WTC11 (cell line): Measurements from ENCODE around the gene PLCG1. TPM values are rescaled to one million over a fixed set of nuclear protein-coding genes. Genes with fewer than 3 reads are reported as not detected.
A peak's percentile ranks its signal among the peaks of the same experiment; 100 is the strongest.

Experiments
- ATAC-seq: fragments of 200-7000 bp; cut with Tn5 transposase; 2 replicates; pipeline ENCODE4 v1.10.0; 2021; ENCODE audit warnings: mild to moderate bottlenecking, moderate library complexity
- Bru-seq: library from RNA; stranded (reverse); fragments of 400-500 nt; gene quantifications from one replicate; lab custom pipeline; 2021; lab: Mats Ljungman, UMichigan
- CTCF ChIA-PET: fragments of 300-600 bp; sonication (Branson Sonifier 250); formaldehyde crosslinking; loops from one replicate; lab custom pipeline; 2021; ENCODE audit warnings: antibody characterized with exemption; lab: Charles Lee
- POLR2A ChIA-PET: fragments of 350-600 bp; sonication (Branson Sonifier 250); formaldehyde crosslinking; loops from one replicate; lab custom pipeline; 2021; ENCODE audit warnings: antibody characterized with exemption; lab: Charles Lee
- DNase-seq: peaks from one replicate; pipeline ENCODE4 v3.0.0; 2021; ENCODE audit warnings: low spot score
- H3K27ac Mint-ChIP-seq: 2 replicates; pipeline ENCODE4 v1.8.0; 2021; ENCODE audit warnings: mixed read lengths
- H3K27me3 Mint-ChIP-seq: 2 replicates; pipeline ENCODE4 v1.8.0; 2021; ENCODE audit warnings: low read depth, mild to moderate bottlenecking, moderate library complexity, mixed read lengths
- H3K36me3 Mint-ChIP-seq: 2 replicates; pipeline ENCODE4 v1.8.0; 2021; ENCODE audit warnings: mixed read lengths
- H3K4me1 Mint-ChIP-seq: 2 replicates; pipeline ENCODE4 v1.8.0; 2022; ENCODE audit warnings: mixed read lengths
- H3K4me3 Mint-ChIP-seq: 2 replicates; pipeline ENCODE4 v1.8.0; 2021; ENCODE audit warnings: mild to moderate bottlenecking, moderate library complexity, mixed read lengths
- H3K9me3 Mint-ChIP-seq: 2 replicates; pipeline ENCODE4 v1.8.0; 2021; ENCODE audit warnings: mixed read lengths
- CBFB ChIP-seq: sonication (generic); formaldehyde crosslinking; IDR thresholded peaks from 2 replicates; pipeline ENCODE4 v1.8.1; 2022; ENCODE audit warnings: mild to moderate bottlenecking, low read depth, missing genetic modification reagents
- CREB1 ChIP-seq: sonication (generic); formaldehyde crosslinking; IDR thresholded peaks from 2 replicates; pipeline ENCODE4 v1.8.0; 2023; ENCODE audit warnings: mild to moderate bottlenecking, missing genetic modification reagents
- ESRRA ChIP-seq: sonication (generic); formaldehyde crosslinking; IDR thresholded peaks from 2 replicates; pipeline ENCODE4 v1.8.1; 2022; ENCODE audit warnings: mild to moderate bottlenecking, missing genetic modification reagents, borderline replicate concordance
- GABPB1 ChIP-seq: sonication (generic); formaldehyde crosslinking; IDR thresholded peaks from 2 replicates; pipeline ENCODE4 v1.8.1; 2023; ENCODE audit warnings: mild to moderate bottlenecking, missing genetic modification reagents
- IRF2 ChIP-seq: sonication (generic); formaldehyde crosslinking; IDR thresholded peaks from 2 replicates; pipeline ENCODE4 v1.8.0; 2022; ENCODE audit warnings: low read depth, missing genetic modification reagents, borderline replicate concordance
- SP1 ChIP-seq: sonication (generic); formaldehyde crosslinking; conservative IDR thresholded peaks from 2 replicates; pipeline ENCODE4 v1.8.1; 2022; ENCODE audit warnings: missing genetic modification reagents
- TEAD4 ChIP-seq: sonication (generic); formaldehyde crosslinking; IDR thresholded peaks from 2 replicates; pipeline ENCODE4 v1.8.0; 2022; ENCODE audit warnings: mild to moderate bottlenecking, missing genetic modification reagents
- TP53 ChIP-seq: sonication (generic); formaldehyde crosslinking; IDR thresholded peaks from 2 replicates; pipeline ENCODE4 v1.8.1; 2023; ENCODE audit warnings: mild to moderate bottlenecking, missing genetic modification reagents
- ZNF416 ChIP-seq: fragments of 250-450 bp; sonication (Bioruptor Pico); IDR thresholded peaks from 2 replicates; pipeline ENCODE4 v1.9.0; 2021; ENCODE audit warnings: mild to moderate bottlenecking, inconsistent platforms
- ZNF671 ChIP-seq: fragments of 250-450 bp; sonication (Bioruptor Pico); IDR thresholded peaks from 2 replicates; pipeline ENCODE4 v1.8.0; 2021; ENCODE audit warnings: mild to moderate bottlenecking
- long read RNA-seq, 3 experiments: library from RNA in 1 of 3; library from capped mRNA in 1 of 3; library from polyadenylated mRNA in 1 of 3; unstranded in 2 of 3; stranded (forward) in 1 of 3; transcript quantifications; one replicate each; pipeline ENCODE4 v2.0.0, GENCODE V29; 2021
- total RNA-seq: library from RNA; stranded (reverse); gene quantifications from 3 replicates; pipeline ENCODE4 v1.2.3, GENCODE V29; 2021
- TF ChIP-seq, protein P1 (sequence below): fragments of 250-450 bp; sonication (Bioruptor Pico); IDR thresholded peaks from 2 replicates; pipeline ENCODE4 v2.1.2; 2022; ENCODE audit warnings: mild to moderate bottlenecking, moderate library complexity
- TF ChIP-seq, protein P2 (sequence below): sonication (generic); formaldehyde crosslinking; IDR thresholded peaks from 2 replicates; pipeline ENCODE4 v1.8.0; 2022; ENCODE audit warnings: missing genetic modification reagents
- TF ChIP-seq, protein P3 (sequence below): fragments of 250-450 bp; sonication (Bioruptor Pico); IDR thresholded peaks from 2 replicates; pipeline ENCODE4 v1.9.0; 2021; ENCODE audit warnings: moderate library complexity, mild to moderate bottlenecking, inconsistent platforms, borderline replicate concordance
- TF ChIP-seq, protein P4 (sequence below): sonication (generic); formaldehyde crosslinking; IDR thresholded peaks from 2 replicates; pipeline ENCODE4 v1.8.1; 2022; ENCODE audit warnings: low read depth, mild to moderate bottlenecking, moderate library complexity, missing genetic modification reagents, borderline replicate concordance
- TF ChIP-seq, protein P5 (sequence below): sonication (generic); formaldehyde crosslinking; IDR thresholded peaks from 2 replicates; pipeline ENCODE4 v1.8.1; 2023; ENCODE audit warnings: mild to moderate bottlenecking, missing genetic modification reagents, borderline replicate concordance
- TF ChIP-seq, protein P6 (sequence below): sonication (generic); formaldehyde crosslinking; conservative IDR thresholded peaks from 2 replicates; pipeline ENCODE4 v1.8.1; 2023; ENCODE audit warnings: mild to moderate bottlenecking, low read depth, missing genetic modification reagents, moderate library complexity
- TF ChIP-seq, protein P7 (sequence below): sonication (generic); formaldehyde crosslinking; IDR thresholded peaks from 2 replicates; pipeline ENCODE4 v1.8.1; 2023; ENCODE audit warnings: mild to moderate bottlenecking, moderate library complexity, missing genetic modification reagents

Gene PLCG1
- 177 to 201 TPM (median 194 TPM) in 3 replicates for total RNA-seq
- percentile 84 among the genes with signal in this experiment for Bru-seq, nascent RNA
- long read RNA-seq, experiment 1, full-length matches to known transcripts: 20 of 100 reads
- long read RNA-seq, experiment 1, partial matches to known transcripts: 41 of 100 reads
- long read RNA-seq, experiment 1, other reads (novel, unspliced or antisense): 39 of 100 reads
- long read RNA-seq, experiment 2, full-length matches to known transcripts: 7 of 132 reads
- long read RNA-seq, experiment 2, partial matches to known transcripts: 84 of 132 reads
- long read RNA-seq, experiment 2, other reads (novel, unspliced or antisense): 41 of 132 reads
- long read RNA-seq, experiment 3, partial matches to known transcripts: 1 of 1 reads
- long read RNA-seq, experiment 3, other reads (novel, unspliced or antisense): 0 of 1 reads

DNA sequence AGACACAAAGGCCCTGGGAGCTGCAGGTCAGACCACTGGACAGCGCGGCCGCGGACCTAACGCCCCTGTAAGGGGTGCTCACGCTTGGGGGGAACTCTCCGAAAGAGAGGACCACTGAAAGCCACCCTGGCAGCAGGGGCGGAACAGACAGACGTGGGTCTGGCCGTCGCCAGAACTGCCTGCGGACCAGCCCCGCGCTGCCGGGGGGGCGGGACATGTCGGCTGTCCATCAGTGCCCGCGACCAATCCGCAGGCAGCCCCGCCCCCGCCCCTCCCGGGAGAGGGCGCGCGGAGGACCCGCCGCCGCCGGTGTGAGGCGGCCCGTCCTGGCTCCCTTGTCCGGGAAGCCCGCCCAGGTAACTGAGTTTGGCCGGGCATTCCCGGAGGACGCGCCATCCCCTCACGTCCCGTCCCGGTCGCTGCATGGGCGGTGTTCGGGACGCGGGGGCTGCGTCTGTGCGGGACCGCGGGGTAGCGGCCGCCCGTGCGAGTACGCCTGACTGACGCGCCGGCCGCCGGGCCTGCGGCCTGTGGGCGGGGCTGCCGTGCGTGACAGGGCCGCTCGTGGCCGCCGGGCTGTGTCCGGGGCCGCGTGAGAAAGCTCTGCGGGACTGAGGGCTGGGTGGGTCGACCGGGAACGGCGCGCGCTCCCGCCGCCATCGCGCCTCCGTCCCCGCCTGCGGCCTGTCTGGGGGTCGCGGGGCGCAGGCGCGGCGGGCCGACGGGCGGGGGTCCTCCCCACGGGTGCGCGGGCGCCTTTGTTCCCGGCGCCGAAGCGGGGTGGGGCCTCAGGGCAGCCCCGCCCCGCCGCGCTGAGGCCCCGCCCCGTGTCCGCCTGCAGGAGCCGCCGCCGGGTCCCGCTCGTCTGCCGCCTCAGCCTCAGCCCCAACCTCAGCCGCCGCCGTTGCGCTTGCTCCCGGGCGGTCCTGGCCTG is at the start of gene PLCG1:
Gene PLCG1, plus strand, starts transcription at position 864 of the 934 bp plus-strand sequence. CDS start 99 bp downstream, outside the sequence.
- peaks cover 13% of the 10 kb centered on the region for H3K27me3 Mint-ChIP-seq
- H3K9me3 Mint-ChIP-seq: no peaks in the 10 kb centered on the region
- peak within 1 kb of the TSS; percentile 89 for H3K4me3 Mint-ChIP-seq
- POLR2A ChIA-PET: interaction anchor here (0.6 to 0.8 kb wide), 2 partner anchors 10 to 190 kb away, joined by 3 read pairs; no protein-coding TSS in a partner anchor
- H3K27ac Mint-ChIP-seq: peak within 1 kb of the TSS; percentile 83
- peak; percentile 92 for DNase-seq
- H3K36me3 Mint-ChIP-seq: peaks cover 3% of the 10 kb centered on the region; the same call in 1 of the 2 replicates
- ATAC-seq: peak; percentile 67
- H3K4me1 Mint-ChIP-seq: peaks cover 50% of the 10 kb centered on the region
- CTCF ChIA-PET: interaction anchor here (1.0 to 3.5 kb wide), 15 partner anchors 9 to 259 kb away, joined by 4 to 93 read pairs (median 17); partner anchors contain the start of gene LPIN3
- TF ChIP-seq ZNF671 (no peak), GABPB1 (peak; percentile 40; the same call in 1 of the 2 replicates), CBFB (CRISPR knock-in tag) (no peak; the same call in 1 of the 2 replicates), TEAD4 (CRISPR knock-in tag) (no peak), CREB1 (CRISPR knock-in tag) (no peak), IRF2 (0 out of 2 replicates have a peak, but pooled peaks have one; percentile 20), ESRRA (CRISPR knock-in tag) (peak; percentile 58; the same call in 1 of the 2 replicates), SP1 (CRISPR knock-in tag) (peak; percentile 71; the same call in 1 of the 2 replicates), ZNF416 (CRISPR knock-in tag) (no peak; the same call in 1 of the 2 replicates), TP53 (CRISPR knock-in tag) (peak; percentile 42; the same call in 1 of the 2 replicates)
- TF ChIP-seq, protein P1, sequence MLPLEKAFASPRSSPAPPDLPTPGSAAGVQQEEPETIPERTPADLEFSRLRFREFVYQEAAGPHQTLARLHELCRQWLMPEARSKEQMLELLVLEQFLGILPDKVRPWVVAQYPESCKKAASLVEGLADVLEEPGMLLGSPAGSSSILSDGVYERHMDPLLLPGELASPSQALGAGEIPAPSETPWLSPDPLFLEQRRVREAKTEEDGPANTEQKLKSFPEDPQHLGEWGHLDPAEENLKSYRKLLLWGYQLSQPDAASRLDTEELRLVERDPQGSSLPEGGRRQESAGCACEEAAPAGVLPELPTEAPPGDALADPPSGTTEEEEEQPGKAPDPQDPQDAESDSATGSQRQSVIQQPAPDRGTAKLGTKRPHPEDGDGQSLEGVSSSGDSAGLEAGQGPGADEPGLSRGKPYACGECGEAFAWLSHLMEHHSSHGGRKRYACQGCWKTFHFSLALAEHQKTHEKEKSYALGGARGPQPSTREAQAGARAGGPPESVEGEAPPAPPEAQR (CRISPR knock-in tag): no peak
- TF ChIP-seq, protein P2, sequence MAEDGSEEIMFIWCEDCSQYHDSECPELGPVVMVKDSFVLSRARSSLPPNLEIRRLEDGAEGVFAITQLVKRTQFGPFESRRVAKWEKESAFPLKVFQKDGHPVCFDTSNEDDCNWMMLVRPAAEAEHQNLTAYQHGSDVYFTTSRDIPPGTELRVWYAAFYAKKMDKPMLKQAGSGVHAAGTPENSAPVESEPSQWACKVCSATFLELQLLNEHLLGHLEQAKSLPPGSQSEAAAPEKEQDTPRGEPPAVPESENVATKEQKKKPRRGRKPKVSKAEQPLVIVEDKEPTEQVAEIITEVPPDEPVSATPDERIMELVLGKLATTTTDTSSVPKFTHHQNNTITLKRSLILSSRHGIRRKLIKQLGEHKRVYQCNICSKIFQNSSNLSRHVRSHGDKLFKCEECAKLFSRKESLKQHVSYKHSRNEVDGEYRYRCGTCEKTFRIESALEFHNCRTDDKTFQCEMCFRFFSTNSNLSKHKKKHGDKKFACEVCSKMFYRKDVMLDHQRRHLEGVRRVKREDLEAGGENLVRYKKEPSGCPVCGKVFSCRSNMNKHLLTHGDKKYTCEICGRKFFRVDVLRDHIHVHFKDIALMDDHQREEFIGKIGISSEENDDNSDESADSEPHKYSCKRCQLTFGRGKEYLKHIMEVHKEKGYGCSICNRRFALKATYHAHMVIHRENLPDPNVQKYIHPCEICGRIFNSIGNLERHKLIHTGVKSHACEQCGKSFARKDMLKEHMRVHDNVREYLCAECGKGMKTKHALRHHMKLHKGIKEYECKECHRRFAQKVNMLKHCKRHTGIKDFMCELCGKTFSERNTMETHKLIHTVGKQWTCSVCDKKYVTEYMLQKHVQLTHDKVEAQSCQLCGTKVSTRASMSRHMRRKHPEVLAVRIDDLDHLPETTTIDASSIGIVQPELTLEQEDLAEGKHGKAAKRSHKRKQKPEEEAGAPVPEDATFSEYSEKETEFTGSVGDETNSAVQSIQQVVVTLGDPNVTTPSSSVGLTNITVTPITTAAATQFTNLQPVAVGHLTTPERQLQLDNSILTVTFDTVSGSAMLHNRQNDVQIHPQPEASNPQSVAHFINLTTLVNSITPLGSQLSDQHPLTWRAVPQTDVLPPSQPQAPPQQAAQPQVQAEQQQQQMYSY (CRISPR knock-in tag): peak; percentile 16; the same call in 1 of the 2 replicates
- TF ChIP-seq, protein P3, sequence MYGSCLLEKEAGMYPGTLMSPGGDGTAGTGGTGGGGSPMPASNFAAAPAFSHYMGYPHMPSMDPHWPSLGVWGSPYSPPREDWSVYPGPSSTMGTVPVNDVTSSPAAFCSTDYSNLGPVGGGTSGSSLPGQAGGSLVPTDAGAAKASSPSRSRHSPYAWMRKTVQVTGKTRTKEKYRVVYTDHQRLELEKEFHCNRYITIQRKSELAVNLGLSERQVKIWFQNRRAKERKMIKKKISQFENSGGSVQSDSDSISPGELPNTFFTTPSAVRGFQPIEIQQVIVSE (CRISPR knock-in tag): no peak
- TF ChIP-seq, protein P4, sequence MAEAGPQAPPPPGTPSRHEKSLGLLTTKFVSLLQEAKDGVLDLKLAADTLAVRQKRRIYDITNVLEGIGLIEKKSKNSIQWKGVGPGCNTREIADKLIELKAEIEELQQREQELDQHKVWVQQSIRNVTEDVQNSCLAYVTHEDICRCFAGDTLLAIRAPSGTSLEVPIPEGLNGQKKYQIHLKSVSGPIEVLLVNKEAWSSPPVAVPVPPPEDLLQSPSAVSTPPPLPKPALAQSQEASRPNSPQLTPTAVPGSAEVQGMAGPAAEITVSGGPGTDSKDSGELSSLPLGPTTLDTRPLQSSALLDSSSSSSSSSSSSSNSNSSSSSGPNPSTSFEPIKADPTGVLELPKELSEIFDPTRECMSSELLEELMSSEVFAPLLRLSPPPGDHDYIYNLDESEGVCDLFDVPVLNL (CRISPR knock-in tag): peak; percentile 18; the same call in 1 of the 2 replicates
- TF ChIP-seq, protein P5, sequence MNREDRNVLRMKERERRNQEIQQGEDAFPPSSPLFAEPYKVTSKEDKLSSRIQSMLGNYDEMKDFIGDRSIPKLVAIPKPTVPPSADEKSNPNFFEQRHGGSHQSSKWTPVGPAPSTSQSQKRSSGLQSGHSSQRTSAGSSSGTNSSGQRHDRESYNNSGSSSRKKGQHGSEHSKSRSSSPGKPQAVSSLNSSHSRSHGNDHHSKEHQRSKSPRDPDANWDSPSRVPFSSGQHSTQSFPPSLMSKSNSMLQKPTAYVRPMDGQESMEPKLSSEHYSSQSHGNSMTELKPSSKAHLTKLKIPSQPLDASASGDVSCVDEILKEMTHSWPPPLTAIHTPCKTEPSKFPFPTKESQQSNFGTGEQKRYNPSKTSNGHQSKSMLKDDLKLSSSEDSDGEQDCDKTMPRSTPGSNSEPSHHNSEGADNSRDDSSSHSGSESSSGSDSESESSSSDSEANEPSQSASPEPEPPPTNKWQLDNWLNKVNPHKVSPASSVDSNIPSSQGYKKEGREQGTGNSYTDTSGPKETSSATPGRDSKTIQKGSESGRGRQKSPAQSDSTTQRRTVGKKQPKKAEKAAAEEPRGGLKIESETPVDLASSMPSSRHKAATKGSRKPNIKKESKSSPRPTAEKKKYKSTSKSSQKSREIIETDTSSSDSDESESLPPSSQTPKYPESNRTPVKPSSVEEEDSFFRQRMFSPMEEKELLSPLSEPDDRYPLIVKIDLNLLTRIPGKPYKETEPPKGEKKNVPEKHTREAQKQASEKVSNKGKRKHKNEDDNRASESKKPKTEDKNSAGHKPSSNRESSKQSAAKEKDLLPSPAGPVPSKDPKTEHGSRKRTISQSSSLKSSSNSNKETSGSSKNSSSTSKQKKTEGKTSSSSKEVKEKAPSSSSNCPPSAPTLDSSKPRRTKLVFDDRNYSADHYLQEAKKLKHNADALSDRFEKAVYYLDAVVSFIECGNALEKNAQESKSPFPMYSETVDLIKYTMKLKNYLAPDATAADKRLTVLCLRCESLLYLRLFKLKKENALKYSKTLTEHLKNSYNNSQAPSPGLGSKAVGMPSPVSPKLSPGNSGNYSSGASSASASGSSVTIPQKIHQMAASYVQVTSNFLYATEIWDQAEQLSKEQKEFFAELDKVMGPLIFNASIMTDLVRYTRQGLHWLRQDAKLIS (CRISPR knock-in tag): no peak
- TF ChIP-seq, protein P6, sequence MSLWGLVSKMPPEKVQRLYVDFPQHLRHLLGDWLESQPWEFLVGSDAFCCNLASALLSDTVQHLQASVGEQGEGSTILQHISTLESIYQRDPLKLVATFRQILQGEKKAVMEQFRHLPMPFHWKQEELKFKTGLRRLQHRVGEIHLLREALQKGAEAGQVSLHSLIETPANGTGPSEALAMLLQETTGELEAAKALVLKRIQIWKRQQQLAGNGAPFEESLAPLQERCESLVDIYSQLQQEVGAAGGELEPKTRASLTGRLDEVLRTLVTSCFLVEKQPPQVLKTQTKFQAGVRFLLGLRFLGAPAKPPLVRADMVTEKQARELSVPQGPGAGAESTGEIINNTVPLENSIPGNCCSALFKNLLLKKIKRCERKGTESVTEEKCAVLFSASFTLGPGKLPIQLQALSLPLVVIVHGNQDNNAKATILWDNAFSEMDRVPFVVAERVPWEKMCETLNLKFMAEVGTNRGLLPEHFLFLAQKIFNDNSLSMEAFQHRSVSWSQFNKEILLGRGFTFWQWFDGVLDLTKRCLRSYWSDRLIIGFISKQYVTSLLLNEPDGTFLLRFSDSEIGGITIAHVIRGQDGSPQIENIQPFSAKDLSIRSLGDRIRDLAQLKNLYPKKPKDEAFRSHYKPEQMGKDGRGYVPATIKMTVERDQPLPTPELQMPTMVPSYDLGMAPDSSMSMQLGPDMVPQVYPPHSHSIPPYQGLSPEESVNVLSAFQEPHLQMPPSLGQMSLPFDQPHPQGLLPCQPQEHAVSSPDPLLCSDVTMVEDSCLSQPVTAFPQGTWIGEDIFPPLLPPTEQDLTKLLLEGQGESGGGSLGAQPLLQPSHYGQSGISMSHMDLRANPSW (CRISPR knock-in tag): no peak
- TF ChIP-seq, protein P7, sequence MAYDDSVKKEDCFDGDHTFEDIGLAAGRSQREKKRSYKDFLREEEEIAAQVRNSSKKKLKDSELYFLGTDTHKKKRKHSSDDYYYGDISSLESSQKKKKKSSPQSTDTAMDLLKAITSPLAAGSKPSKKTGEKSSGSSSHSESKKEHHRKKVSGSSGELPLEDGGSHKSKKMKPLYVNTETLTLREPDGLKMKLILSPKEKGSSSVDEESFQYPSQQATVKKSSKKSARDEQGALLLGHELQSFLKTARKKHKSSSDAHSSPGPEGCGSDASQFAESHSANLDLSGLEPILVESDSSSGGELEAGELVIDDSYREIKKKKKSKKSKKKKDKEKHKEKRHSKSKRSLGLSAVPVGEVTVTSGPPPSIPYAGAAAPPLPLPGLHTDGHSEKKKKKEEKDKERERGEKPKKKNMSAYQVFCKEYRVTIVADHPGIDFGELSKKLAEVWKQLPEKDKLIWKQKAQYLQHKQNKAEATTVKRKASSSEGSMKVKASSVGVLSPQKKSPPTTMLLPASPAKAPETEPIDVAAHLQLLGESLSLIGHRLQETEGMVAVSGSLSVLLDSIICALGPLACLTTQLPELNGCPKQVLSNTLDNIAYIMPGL: peak; percentile 69
